HL-60/S4 (cell line): ENCODE data around the gene ZNF599.

Experiments used
- in situ Hi-C: fragments of 300-500 bp; cut with MboI; formaldehyde crosslinking; loops from 2 replicates; pipeline ENCODE4 v1.14.3; 2022; ENCODE audit warnings: low sequenced_read_pairs

The ZNF599 gene

GRCh38 chr19:34744896-34745690, 27.9 kb downstream of the ZNF599 start:
- in situ Hi-C loops: no loop called here

GRCh38 chr19:34734537-34735103, 38.4 kb downstream of the ZNF599 start:
- in situ Hi-C loops: no loop called here

- in situ Hi-C loops: no loop called here
These were observed 39.1 kb downstream of the ZNF599 start, which contains the start of gene ZNF181 for GRCh38 chr19:34733746-34734536. ZNF181 (plus strand) TSS chr19:34734243; CDS start chr19:34735038, 795 bp downstream.

GRCh38 chr19:34733266-34733745, 39.7 kb downstream of the ZNF599 start:
- in situ Hi-C loops: no loop called here

GRCh38 chr19:34732612-34733211, 40.3 kb downstream of the ZNF599 start:
- in situ Hi-C loops: no loop called here

GRCh38 chr19:34731964-34732363, 41.1 kb downstream of the ZNF599 start:
- in situ Hi-C loops: no loop called here

- in situ Hi-C loops: no loop called here
These were observed 41.8 kb downstream of the ZNF599 start for GRCh38 chr19:34731019-34731829.

- in situ Hi-C loops: no loop called here
These were observed 47.6 kb downstream of the ZNF599 start for GRCh38 chr19:34725400-34725799.

- in situ Hi-C loops: loop anchor here (25.0 kb wide), 1 partner anchor 935 kb away; the partner anchor contains the start of gene KCTD15
These were observed 50.7 kb downstream of the ZNF599 start for GRCh38 chr19:34722353-34722752.

- in situ Hi-C loops: loop anchor here (10.0 to 25.0 kb wide), 2 partner anchors 221 to 928 kb away; partner anchors contain the start of gene KCTD15
These were observed 57.7 kb downstream of the ZNF599 start for GRCh38 chr19:34715357-34715756.

GRCh38 chr19:34713262-34713637, 59.8 kb downstream of the ZNF599 start:
- in situ Hi-C loops: loop anchor here (10.0 to 25.0 kb wide), 2 partner anchors 218 to 926 kb away; partner anchors contain the start of gene KCTD15

- in situ Hi-C loops: loop anchor here (10.0 to 25.0 kb wide), 2 partner anchors 218 to 925 kb away; partner anchors contain the start of gene KCTD15
These were observed 60.4 kb downstream of the ZNF599 start for GRCh38 chr19:34712395-34713261.

- in situ Hi-C loops: loop anchor here (10.0 to 25.0 kb wide), 2 partner anchors 217 to 925 kb away; partner anchors contain the start of gene KCTD15
These were observed 61.1 kb downstream of the ZNF599 start for GRCh38 chr19:34711890-34712289.
